DND-41 (cell line): Measurements from ENCODE around the gene COL8A1.

Experiments
- CTCF ChIP-seq: IDR thresholded peaks from 2 replicates; pipeline ENCODE4 v1.5.1; 2012; ENCODE audit warnings: borderline replicate concordance, low read length, moderate library complexity, mild to moderate bottlenecking; ENCODE audit not compliant: poor library complexity, severe bottlenecking; ENCODE audit errors: extremely low read depth
- EZH2 ChIP-seq: IDR thresholded peaks from 3 replicates; pipeline ENCODE4 v1.6.1; 2012; ENCODE audit warnings: borderline replicate concordance, low read depth, mild to moderate bottlenecking, moderate library complexity, low read length, inconsistent platforms; ENCODE audit not compliant: severe bottlenecking

- TF ChIP-seq EZH2 = no peak
- TF ChIP-seq CTCF = no peak
Observed at GRCh38 chr3:99659032-99659431, 20.6 kb downstream of the COL8A1 start.
